ENCODE results near the gene ABCA8. TPM values are rescaled to one million over a fixed set of nuclear protein-coding genes. Genes with fewer than 3 reads are reported as not detected.
"Not testable (repeated sequence)": the region's sequence is repeated elsewhere in the genome, so short reads cannot be mapped to it uniquely, and the experiment has no call there.

The ABCA8 gene, protein sequence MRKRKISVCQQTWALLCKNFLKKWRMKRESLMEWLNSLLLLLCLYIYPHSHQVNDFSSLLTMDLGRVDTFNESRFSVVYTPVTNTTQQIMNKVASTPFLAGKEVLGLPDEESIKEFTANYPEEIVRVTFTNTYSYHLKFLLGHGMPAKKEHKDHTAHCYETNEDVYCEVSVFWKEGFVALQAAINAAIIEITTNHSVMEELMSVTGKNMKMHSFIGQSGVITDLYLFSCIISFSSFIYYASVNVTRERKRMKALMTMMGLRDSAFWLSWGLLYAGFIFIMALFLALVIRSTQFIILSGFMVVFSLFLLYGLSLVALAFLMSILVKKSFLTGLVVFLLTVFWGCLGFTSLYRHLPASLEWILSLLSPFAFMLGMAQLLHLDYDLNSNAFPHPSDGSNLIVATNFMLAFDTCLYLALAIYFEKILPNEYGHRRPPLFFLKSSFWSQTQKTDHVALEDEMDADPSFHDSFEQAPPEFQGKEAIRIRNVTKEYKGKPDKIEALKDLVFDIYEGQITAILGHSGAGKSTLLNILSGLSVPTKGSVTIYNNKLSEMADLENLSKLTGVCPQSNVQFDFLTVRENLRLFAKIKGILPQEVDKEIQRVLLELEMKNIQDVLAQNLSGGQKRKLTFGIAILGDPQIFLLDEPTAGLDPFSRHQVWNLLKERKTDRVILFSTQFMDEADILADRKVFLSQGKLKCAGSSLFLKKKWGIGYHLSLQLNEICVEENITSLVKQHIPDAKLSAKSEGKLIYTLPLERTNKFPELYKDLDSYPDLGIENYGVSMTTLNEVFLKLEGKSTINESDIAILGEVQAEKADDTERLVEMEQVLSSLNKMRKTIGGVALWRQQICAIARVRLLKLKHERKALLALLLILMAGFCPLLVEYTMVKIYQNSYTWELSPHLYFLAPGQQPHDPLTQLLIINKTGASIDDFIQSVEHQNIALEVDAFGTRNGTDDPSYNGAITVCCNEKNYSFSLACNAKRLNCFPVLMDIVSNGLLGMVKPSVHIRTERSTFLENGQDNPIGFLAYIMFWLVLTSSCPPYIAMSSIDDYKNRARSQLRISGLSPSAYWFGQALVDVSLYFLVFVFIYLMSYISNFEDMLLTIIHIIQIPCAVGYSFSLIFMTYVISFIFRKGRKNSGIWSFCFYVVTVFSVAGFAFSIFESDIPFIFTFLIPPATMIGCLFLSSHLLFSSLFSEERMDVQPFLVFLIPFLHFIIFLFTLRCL (N-terminal part only)
- not detected in 2 replicates for total RNA-seq (2014; rRNA removed; shearing (Covaris generic))

DNA sequence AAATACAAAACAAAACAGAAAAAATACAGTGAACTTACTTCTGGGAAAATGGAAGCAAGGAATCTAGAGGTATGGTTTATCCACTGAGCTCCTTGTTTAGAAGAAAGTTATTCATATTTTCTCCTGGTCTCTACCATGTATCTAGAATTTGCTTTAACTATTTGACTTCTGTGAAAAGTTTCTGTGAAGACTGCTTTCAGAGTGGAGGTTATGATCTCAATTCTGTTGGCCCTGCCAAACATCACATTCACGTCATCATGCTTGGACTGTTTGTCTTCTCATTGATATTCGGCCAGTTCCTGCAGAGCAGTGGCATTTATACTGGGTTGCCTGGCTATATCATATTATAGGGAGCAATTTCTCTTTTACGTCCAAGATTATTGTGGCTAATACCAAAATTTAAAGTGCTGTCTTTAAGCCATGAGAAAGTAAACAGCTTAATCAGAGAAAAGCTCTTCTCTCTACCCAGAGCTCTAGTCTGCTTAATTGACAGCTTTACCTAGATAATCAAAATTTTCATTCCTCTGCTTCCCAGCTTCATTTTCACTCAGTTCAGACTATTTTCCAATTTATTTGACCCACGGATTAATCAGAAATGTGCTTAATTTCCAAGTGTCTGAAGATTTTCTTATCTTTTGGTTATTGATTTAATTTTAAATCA is at the start of gene ABCA8:
Gene ABCA8 (minus strand): TSS at position 212 of the 661 bp plus-strand sequence. CDS start 13,358 bp downstream, outside the sequence.
- DNase-seq (ENCODE audit: low read depth) = no peak

GRCh38 chr17:69004759-69005158 is 49.6 kb upstream of the ABCA8 start:
- not testable (repeated sequence) for DNase-seq (ENCODE audit: low read depth)

- not testable (repeated sequence) for DNase-seq (ENCODE audit: low read depth)
These were observed 44.6 kb upstream of the ABCA8 start for GRCh38 chr17:68999743-69000142.

DNA sequence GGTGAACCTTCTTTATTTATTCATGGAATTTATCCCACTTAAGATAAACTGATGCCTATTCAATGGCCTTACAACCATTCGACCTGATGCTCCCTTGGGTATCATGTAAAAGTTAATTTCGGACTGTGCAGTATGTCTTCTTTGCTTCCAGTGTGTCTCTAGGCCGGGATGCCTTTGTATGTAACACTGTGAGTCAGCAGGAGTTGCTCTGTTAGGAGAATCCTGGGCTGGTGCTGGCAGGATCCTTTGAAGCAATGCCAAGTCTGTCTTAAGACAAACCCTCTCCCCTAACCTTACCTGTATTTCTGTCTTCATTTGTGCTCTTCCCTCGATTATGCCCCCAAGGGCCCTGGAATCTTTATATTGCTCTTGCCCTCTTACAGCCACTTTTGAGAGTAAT is 37.9 kb upstream of the ABCA8 start:
- no peak for DNase-seq (ENCODE audit: low read depth)

DNA sequence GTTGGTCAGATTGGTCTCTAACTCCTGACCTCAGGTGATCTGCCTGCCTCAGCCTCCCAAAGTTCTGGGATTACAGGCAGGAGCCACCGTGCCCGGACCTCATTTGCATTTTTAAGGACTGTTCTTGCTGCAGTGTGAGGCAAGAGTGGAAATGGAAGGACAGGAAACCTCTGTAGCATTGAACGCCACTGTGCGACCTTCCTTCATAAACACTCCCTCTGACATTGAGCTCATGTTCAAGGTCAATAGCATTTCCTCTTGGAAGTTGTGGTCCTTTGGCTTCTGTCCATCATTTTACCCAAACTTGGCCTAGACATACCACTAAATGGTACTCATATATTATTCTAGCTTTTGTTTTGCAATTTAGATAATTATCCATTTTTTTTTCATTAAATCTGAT is 32.8 kb upstream of the ABCA8 start:
- no peak for DNase-seq (ENCODE audit: low read depth)

DNA sequence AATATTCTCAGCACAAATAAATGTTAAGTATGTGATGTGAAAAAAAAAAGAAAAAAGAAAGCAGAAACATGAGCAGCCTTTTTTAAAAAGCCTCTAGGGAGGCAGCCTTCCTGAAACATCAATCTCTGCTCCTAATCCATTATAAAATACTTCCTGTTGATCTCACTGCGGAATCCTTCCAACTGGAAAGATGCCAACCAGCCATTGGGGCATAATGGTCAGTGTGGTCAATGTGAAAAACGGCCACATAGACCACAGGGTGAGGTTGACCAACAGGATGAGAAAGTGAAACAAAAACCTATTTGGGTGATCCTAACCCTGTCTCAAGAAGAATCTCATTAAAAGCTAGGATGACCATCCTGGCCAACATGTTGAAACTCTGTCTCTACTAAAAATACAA is 26.1 kb upstream of the ABCA8 start:
- peak; percentile 92 for DNase-seq (ENCODE audit: low read depth)

DNA sequence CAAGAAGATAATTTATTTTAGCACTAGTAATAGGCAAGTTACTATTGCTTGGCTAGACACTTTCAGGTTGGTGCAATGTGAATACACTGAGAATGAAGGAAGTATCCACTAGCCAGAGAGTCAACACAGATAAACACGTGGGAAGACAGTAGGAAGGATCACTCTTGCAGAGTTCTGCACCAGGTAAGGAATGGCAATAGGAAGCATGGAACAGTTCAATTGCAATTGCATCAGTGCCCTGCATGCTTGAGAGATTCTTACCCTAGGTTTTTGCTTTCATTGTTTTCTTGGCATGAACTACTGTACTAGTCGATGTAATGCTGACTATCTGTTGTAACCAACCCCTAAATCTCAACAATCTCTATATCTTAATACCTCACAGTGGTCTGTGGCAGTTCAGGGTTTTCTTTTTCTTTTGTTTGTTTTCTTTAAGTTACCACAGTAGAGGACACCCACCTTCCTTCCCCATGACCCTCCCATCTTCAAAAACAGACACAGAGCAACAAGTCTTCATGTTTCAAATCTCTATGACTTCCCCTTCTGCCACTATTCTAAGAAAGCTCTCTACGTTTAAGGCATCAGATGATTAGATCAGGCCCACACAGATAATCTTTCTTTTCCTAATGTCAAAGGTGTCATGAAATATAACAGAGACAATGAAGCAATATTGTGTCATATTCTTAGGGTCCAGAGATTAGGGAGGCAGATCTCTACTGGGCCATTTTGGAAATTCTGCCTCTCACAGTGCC is 18.1 kb upstream of the ABCA8 start:
- DNase-seq (ENCODE audit: low read depth) = no peak

DNA sequence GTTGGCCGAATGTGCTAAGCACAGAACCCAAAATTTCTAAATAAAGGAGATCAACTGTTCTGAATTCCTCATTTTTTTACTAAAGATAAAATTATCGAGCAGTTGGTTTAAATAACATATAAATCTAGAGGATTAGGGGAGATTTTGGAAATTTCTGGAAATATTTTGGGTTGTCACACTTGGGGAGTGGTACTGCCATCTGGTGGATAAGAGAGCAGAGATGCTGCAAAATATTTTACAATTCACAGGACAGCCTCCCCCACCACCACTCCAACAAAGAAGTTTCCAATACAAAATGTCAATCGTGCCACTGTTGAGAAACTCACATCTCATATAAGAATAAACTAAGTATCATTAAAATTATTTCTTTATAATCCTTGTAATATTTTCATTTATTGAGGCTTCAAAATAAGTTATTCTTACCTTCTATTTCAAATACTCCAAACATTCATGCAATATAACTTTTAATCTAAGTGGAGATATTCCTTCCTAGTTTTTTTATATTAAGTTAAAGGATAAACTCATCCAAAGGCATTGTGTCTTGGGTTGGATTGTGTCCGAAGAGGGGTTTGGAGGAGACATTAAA is 17.0 kb upstream of the ABCA8 start:
- peak; percentile 17 for DNase-seq (ENCODE audit: low read depth)

GRCh38 chr17:68969101-68969500 is 13.9 kb upstream of the ABCA8 start:
- DNase-seq (ENCODE audit: low read depth) = no peak

- no peak for DNase-seq (ENCODE audit: low read depth)
These were observed 8.8 kb upstream of the ABCA8 start for GRCh38 chr17:68963958-68964357.

- DNase-seq (ENCODE audit: low read depth) = no peak
These were observed 6.2 kb upstream of the ABCA8 start for GRCh38 chr17:68961214-68961882.

GRCh38 chr17:68959117-68959516 is 3.9 kb upstream of the ABCA8 start:
- DNase-seq (ENCODE audit: low read depth) = not testable (repeated sequence)

GRCh38 chr17:68957944-68958343 is 2.8 kb upstream of the ABCA8 start:
- no peak for DNase-seq (ENCODE audit: low read depth)

DNA sequence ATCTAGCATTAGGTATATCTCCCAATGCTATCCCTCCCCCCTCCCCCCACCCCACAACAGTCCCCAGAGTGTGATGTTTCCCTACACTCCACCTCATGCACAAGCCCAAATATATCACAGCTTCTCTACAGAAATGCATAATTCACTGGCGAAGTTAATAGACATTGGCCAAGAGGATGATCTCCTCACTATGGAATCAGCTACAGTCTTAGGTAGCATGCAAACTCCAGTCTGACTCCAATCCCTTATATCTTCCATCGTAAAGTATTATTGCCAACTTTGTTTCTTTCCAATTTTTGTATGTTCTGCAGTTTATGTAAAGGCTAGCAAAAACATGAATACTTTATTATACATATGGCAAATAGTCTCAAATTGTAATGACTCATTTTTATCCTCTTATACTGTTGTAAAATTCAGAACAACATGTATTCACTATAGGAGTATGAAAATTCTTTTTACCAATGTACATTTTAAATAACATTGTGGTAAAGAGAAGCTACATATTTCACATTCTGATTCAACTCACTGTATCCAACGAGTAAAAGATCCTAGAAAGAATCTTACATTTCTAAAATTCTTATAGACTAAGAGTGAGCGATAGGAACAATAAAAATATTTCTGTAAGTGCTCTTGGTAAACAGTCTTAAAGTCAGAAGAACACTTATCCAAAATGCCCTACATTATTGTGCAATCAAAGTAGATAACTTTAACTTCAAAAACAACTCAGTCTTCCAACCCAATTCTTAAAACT is 871 bp downstream of the ABCA8 start:
- no peak for DNase-seq (ENCODE audit: low read depth)

- no peak for DNase-seq (ENCODE audit: low read depth)
These were observed 1.7 kb downstream of the ABCA8 start for GRCh38 chr17:68953340-68953997.

DNA sequence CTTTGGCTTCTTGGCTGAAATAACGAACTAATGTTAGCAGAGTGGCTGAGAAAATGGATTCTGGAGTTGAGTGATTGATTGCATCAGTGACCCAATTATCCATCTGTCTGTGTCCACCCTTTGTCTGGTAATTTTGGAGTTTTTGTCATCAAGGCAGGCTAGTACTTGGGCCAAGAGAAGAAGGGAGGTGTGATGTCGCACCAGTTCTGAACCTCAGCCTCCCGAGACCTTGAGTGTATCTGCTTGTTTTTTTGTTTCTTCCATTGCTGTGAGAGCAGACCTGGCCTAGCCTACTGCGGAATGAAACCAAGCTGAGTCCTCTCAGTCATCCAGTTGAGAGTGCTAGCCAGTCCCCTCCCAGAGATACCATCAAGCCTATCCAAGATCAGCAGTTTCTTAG is 4.5 kb downstream of the ABCA8 start:
- no peak for DNase-seq (ENCODE audit: low read depth)

GRCh38 chr17:68947868-68948267 is 7.3 kb downstream of the ABCA8 start:
- DNase-seq (ENCODE audit: low read depth) = not testable (repeated sequence)

GRCh38 chr17:68944435-68945035 is 10.7 kb downstream of the ABCA8 start:
- DNase-seq (ENCODE audit: low read depth) = no peak

All from RPMI7951 (cell line).